T-helper 17 cell (primary cell): ENCODE data around the gene CEMIP2. TPM values are rescaled to one million over a fixed set of nuclear protein-coding genes. Genes with fewer than 3 reads are reported as not detected.

ENCODE experiments used
- ATAC-seq: fragments of 150-1000 bp; cut with Tn5 transposase; 2 replicates; pipeline ENCODE4 v1.10.0; 2021; ENCODE audit warnings: mild to moderate bottlenecking, moderate library complexity
- DNase-seq, 3 donors: peaks; one replicate each; pipeline versions ENCODE4 v3.0.0 to v3.0.0-alpha.2; 2020 to 2021
- H3K9me3 ChIP-seq: one replicate; pipeline ENCODE4 v1.7.0; 2013; ENCODE audit warnings: low read length, mild to moderate bottlenecking; ENCODE audit not compliant: control insufficient read depth, poor library complexity, severe bottlenecking
- H3K27ac Mint-ChIP-seq: one replicate; pipeline ENCODE4 v1.8.0; 2022; ENCODE audit warnings: mild to moderate bottlenecking, moderate library complexity, mixed read lengths
- H3K27me3 Mint-ChIP-seq: one replicate; pipeline ENCODE4 v1.8.0; 2022; ENCODE audit warnings: mixed read lengths
- H3K36me3 Mint-ChIP-seq: one replicate; pipeline ENCODE4 v1.8.0; 2022; ENCODE audit warnings: low read depth, mixed read lengths
- H3K4me1 Mint-ChIP-seq: one replicate; pipeline ENCODE4 v1.8.0; 2022; ENCODE audit warnings: mild to moderate bottlenecking, mixed read lengths
- H3K4me3 Mint-ChIP-seq: one replicate; pipeline ENCODE4 v1.8.0; 2022; ENCODE audit warnings: mild to moderate bottlenecking, moderate library complexity, mixed read lengths
- total RNA-seq, 4 donors: library from RNA in 2 of 4; stranded (reverse) in 2 of 4; gene quantifications; one replicate each; pipeline ENCODE4 v1.2.3 and lab custom pipeline; 2022 to 2026

Gene CEMIP2
- total RNA-seq, 2 donors from 2014 or later = 129 to 240 TPM

- peak overlapping the region; percentile 78 for H3K27ac Mint-ChIP-seq
- H3K4me3 Mint-ChIP-seq = peak overlapping the region; percentile 28
- DNase-seq = no peak
- H3K4me1 Mint-ChIP-seq = peaks cover 35% of the 10 kb centered on the region
- H3K9me3 ChIP-seq = no peaks in the 10 kb centered on the region
- no peaks in the 10 kb centered on the region for H3K27me3 Mint-ChIP-seq
- H3K36me3 Mint-ChIP-seq = no peaks in the 10 kb centered on the region
- ATAC-seq = peak; percentile 87
Measured at GRCh38 chr9:71795097-71795813, 26.9 kb upstream of the CEMIP2 start.

- no peak for DNase-seq
- no peaks in the 10 kb centered on the region for H3K9me3 ChIP-seq
- Mint-ChIP-seq H3K27ac (peak overlapping the region; percentile 78), H3K4me3 (peak overlapping the region; percentile 69), H3K27me3 (no peaks in the 10 kb centered on the region), H3K4me1 (peaks cover 36% of the 10 kb centered on the region), H3K36me3 (no peaks in the 10 kb centered on the region)
- no peak for ATAC-seq
Measured at GRCh38 chr9:71793386-71794105, 25.2 kb upstream of the CEMIP2 start.

GRCh38 chr9:71791875-71792274 lies 23.6 kb upstream of the CEMIP2 start:
- ATAC-seq = no peak
- no peaks in the 10 kb centered on the region for H3K9me3 ChIP-seq
- no peak for DNase-seq
- Mint-ChIP-seq H3K36me3 (no peaks in the 10 kb centered on the region), H3K4me1 (peaks cover 36% of the 10 kb centered on the region), H3K27me3 (no peaks in the 10 kb centered on the region), H3K4me3 (peak overlapping the region; percentile 4), H3K27ac (peak overlapping the region; percentile 78)

GRCh38 chr9:71790296-71790695 lies 22.0 kb upstream of the CEMIP2 start:
- ATAC-seq = no peak
- H3K9me3 ChIP-seq = no peaks in the 10 kb centered on the region
- DNase-seq = no peak
- H3K27me3 Mint-ChIP-seq = no peaks in the 10 kb centered on the region
- H3K36me3 Mint-ChIP-seq = no peaks in the 10 kb centered on the region
- no peak overlapping the region for H3K27ac Mint-ChIP-seq
- peaks cover 29% of the 10 kb centered on the region for H3K4me1 Mint-ChIP-seq
- H3K4me3 Mint-ChIP-seq = no peak overlapping the region

- ATAC-seq (peak; percentile 96), DNase-seq (peak; percentile 53 to 66 (median 65))
- Mint-ChIP-seq H3K27ac (peak overlapping the region; percentile 98), H3K4me1 (peaks cover 25% of the 10 kb centered on the region), H3K27me3 (no peaks in the 10 kb centered on the region), H3K4me3 (peak overlapping the region; percentile 77), H3K36me3 (no peaks in the 10 kb centered on the region)
- H3K9me3 ChIP-seq = no peaks in the 10 kb centered on the region
Measured at GRCh38 chr9:71783120-71783523, 14.8 kb upstream of the CEMIP2 start.

DNA sequence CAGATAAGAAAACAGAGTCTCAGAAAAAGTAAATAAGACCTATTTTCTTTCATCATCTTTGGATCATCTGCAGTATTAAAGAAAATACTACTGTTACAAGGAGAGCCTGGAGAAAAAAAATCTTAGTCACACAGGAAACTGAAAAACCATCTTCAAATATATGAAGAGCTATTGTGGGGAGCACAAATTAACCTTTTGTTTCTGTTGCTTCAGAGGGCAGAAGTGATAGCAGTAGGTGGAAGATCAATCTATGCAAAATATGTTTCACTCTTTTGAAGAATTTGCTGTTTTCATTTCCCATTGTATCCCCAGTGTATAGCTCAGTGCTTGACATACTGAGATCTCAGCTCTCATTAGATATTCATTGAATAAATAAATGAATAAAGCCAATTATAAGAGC lies 13.1 kb upstream of the CEMIP2 start:
- Mint-ChIP-seq H3K27me3 (no peaks in the 10 kb centered on the region), H3K4me3 (no peak overlapping the region), H3K36me3 (no peaks in the 10 kb centered on the region), H3K4me1 (peaks cover 25% of the 10 kb centered on the region), H3K27ac (peak overlapping the region; percentile 98)
- ATAC-seq (no peak), DNase-seq (no peak)
- no peaks in the 10 kb centered on the region for H3K9me3 ChIP-seq

- no peaks in the 10 kb centered on the region for H3K9me3 ChIP-seq
- Mint-ChIP-seq H3K27me3 (no peaks in the 10 kb centered on the region), H3K27ac (peak overlapping the region; percentile 98), H3K4me1 (peaks cover 25% of the 10 kb centered on the region), H3K4me3 (no peak overlapping the region), H3K36me3 (no peaks in the 10 kb centered on the region)
- DNase-seq = no peak
- ATAC-seq = no peak
Measured at GRCh38 chr9:71780953-71781352, 12.6 kb upstream of the CEMIP2 start.

DNA sequence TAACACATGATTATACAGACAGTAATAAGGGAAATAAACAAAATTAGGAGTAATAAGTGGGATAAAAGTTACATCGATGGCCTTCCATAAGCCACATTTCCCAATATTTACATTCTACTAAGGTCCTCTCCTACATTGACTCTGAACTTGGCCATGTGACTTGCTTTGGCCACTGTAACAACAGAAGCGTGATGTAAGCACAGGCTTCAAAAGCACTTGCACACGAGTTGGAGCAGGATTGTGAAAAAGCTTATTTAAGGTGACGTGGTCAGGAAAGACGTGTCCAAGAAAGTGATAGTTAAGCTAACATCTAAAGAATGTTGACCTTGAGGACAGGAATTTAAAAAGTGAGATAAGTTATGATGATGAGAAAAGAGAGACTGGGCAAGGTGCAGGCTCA lies 9.8 kb upstream of the CEMIP2 start:
- Mint-ChIP-seq H3K4me3 (no peak overlapping the region), H3K27me3 (no peaks in the 10 kb centered on the region), H3K27ac (no peak overlapping the region), H3K36me3 (no peaks in the 10 kb centered on the region), H3K4me1 (peaks cover 16% of the 10 kb centered on the region)
- no peak for DNase-seq
- ATAC-seq = no peak
- no peaks in the 10 kb centered on the region for H3K9me3 ChIP-seq

- peaks cover 4% of the 10 kb centered on the region for H3K4me1 Mint-ChIP-seq
- peak overlapping the region; percentile 27 for H3K27ac Mint-ChIP-seq
- DNase-seq = no peak
Measured at GRCh38 chr9:71774920-71775319, 6.6 kb upstream of the CEMIP2 start.

DNA sequence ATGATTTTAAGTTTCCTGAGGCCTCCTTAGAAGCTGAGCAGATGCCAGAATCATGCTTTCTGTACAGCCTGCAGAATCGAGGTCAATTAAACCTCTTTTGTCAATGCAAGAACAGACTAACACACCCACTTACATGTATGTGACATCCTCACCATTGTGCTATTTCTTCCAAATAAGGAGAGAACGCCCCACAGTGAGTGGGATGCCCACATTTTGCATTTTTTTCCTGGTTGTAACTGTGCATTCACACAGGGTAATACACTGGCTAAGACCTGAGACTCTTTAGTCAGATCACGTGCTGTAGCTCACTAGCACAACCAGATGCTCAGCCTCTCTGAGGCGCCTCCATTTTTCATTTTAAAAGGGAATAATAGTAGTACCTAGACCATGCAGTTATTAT lies 4.4 kb upstream of the CEMIP2 start:
- no peaks in the 10 kb centered on the region for H3K27me3 Mint-ChIP-seq
- ATAC-seq (no peak), DNase-seq (no peak)
- H3K9me3 ChIP-seq = no peaks in the 10 kb centered on the region
- peaks cover 13% of the 10 kb centered on the region for H3K4me1 Mint-ChIP-seq
- H3K4me3 Mint-ChIP-seq = no peak overlapping the region
- H3K36me3 Mint-ChIP-seq = peaks cover 1% of the 10 kb centered on the region
- H3K27ac Mint-ChIP-seq = no peak overlapping the region

More at GRCh38 chr9:71774920-71775319, 6.6 kb upstream of the CEMIP2 start:
- no peak for ATAC-seq
- Mint-ChIP-seq H3K27me3 (no peaks in the 10 kb centered on the region), H3K4me3 (peak overlapping the region; percentile 31), H3K36me3 (no peaks in the 10 kb centered on the region)
- no peaks in the 10 kb centered on the region for H3K9me3 ChIP-seq

GRCh38 chr9:71770170-71770569 lies 1.9 kb upstream of the CEMIP2 start:
- no peaks in the 10 kb centered on the region for H3K9me3 ChIP-seq
- no peaks in the 10 kb centered on the region for H3K27me3 Mint-ChIP-seq
- H3K27ac Mint-ChIP-seq = peak overlapping the region; percentile 60
- no peak for DNase-seq
- peak overlapping the region; percentile 98 for H3K4me3 Mint-ChIP-seq
- peaks cover 2% of the 10 kb centered on the region for H3K36me3 Mint-ChIP-seq
- ATAC-seq = no peak
- H3K4me1 Mint-ChIP-seq = peaks cover 33% of the 10 kb centered on the region

DNA sequence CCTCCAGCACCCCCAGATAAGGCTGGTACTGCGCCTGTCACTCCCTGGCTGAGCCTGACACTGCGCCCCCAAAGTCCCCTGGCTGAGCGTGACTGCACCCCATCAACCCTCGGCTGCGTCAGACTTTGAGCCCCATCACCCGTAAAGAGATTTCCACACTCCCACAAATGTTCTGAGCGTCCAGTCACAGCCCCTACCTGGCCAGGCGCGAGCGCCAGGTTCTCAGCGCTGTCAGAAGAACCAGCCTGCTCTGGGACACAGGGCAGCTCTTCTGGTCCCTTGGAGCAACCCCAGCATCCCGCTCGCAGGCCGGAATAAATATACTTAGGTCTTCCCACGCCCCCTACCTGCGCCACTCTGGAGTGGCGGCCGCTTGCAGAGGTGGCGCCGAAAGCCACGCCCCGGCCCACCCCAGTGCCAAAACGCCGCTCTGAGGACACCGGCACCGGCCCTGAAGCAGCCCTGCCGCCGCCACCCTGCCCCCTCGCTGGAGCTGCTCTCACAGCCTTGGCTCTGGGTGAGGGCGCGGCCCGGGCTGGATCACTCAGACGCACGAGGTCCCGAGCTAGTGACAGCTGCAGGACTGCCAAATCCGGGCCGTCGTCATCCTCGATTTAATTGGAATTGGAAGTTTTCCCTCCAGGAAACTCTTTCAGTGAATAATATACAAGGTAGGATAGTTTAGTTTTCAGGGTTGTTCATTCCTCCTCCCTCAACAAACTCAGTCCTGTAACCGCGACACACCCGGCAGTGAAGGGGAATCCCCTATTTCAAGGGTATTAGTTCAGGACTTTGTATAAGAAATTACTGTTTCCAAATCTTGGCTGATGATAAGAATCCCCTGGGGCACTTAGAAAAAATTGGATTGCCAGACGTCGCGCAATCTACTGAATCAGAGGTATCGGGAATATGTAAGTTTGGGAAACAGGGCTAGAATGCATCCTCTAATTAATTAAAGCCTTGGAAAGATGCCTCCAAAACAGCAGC lies 1.2 kb upstream of the CEMIP2 start:
- ATAC-seq (peak; percentile 56), DNase-seq (peak; percentile 48 to 71 (median 71))
- Mint-ChIP-seq H3K27me3 (no peaks in the 10 kb centered on the region), H3K27ac (peak overlapping the region; percentile 60), H3K36me3 (peaks cover 2% of the 10 kb centered on the region), H3K4me3 (peak overlapping the region; percentile 98), H3K4me1 (peaks cover 36% of the 10 kb centered on the region)
- H3K9me3 ChIP-seq = no peaks in the 10 kb centered on the region
